Measurements from ENCODE around the gene SNRPA1.
A peak's percentile ranks its signal among the peaks of the same experiment; 100 is the strongest.

Gene SNRPA1

DNA sequence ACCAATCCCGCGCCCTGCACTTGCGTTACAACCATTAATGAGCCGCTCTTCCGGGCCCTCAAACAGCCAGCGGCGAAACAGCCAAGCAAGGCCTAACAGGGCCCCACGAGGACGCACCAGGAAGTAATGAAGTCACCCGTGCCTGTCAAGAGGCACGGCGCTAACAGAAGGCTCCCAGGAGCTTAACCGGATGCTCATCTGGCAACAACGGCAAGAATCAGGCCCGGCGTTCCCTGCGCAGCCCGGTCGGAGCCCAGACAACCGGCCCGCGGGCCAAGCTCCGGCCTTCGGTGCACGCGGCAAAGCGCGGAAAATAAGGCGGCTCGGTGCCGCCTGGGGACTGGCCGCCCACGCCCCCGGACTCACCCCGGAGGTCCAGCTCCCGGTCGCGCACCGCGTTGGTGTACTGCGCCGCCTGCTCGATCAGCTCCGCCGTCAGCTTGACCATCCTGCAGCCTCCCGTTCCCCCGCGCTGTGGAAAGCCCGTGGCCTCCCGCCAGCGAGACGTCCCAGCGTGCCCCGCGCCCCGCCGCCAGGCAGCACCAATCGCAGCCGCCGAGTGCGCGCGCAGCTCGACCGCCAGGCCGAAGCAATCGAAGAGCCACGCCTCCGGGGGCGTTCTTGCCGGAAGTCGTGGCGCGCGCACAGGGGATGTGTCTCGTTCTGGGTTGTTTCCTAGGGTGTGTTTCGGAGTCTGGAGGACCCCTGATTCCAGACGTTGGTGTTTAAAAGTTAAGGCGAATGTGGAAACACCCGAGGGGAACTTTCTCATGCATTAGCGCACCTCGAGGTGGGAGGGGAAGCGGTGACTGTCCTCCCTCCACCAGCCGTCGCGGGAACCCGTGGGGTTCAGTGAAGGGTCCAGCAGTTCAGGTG, at the start of gene SNRPA1:
Gene SNRPA1 (minus strand): TSS at position 518 of the 876 bp plus-strand sequence. CDS start 70 bp downstream, at position 448.
- peak; percentile 95 for DNase-seq (ENCODE audit: low read depth, low spot score)

GRCh38 chr15:101342056-101342455, 47.0 kb upstream of the SNRPA1 start:
- DNase-seq (ENCODE audit: low read depth, low spot score): no peak

DNA sequence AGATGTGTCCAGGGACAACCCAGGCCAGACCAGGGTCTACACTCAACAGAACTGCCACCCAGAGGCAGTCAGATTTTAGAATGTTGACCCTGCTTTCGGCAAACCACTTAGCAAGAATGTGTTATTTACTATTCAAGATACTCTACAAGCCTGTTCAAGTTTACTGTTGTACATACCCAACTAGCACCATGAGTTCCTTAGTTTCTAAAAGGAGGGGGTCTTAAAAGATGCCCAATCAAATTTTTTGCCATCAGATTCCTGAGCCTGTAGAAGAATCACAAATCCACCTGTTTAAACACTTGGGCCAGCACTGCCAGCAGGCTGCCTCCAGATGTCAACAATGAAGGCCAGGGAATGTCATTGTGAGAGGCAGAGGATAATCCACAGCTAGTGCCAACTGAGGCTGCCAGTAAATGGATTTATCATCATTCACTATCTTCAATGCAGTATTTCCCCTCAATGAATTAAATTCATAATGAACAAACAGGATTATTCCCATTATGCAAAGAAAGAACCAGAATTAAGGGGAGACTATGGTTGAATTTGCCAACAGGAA, 43.5 kb upstream of the SNRPA1 start:
- DNase-seq (ENCODE audit: low read depth, low spot score): no peak

DNA sequence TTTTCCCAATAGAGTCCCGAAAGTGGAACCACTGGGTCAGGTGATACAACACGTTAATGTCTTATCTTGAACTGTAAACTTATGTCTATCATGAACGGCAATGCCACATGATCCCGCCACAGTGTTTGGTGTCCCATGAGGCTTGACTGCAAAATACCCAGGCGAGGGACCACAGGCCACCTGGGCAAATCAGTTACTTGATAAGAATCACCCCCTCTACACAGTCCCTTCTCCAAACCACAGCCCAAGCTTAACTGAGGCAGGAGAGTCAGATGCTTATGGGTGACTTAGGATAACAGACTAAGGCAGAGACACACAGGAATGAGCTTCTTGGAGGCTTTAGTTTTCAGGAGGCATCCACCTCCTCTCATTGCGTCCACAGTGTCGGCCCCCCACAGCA, 42.9 kb upstream of the SNRPA1 start:
- DNase-seq (ENCODE audit: low read depth, low spot score): no peak

- DNase-seq (ENCODE audit: low read depth, low spot score): peak; percentile 25
Measured at GRCh38 chr15:101333907-101334789, 39.1 kb upstream of the SNRPA1 start.

GRCh38 chr15:101332061-101332467, 37.0 kb upstream of the SNRPA1 start:
- no peak for DNase-seq (ENCODE audit: low read depth, low spot score)

GRCh38 chr15:101329867-101330380, 34.9 kb upstream of the SNRPA1 start:
- no peak for DNase-seq (ENCODE audit: low read depth, low spot score)

- no peak for DNase-seq (ENCODE audit: low read depth, low spot score)
Measured at GRCh38 chr15:101329309-101329863, 34.3 kb upstream of the SNRPA1 start.

- no peak for DNase-seq (ENCODE audit: low read depth, low spot score)
Measured at GRCh38 chr15:101328001-101328400, 33.0 kb upstream of the SNRPA1 start.

GRCh38 chr15:101327147-101327740, 32.2 kb upstream of the SNRPA1 start:
- no peak for DNase-seq (ENCODE audit: low read depth, low spot score)

GRCh38 chr15:101326462-101327146, 31.6 kb upstream of the SNRPA1 start:
- no peak for DNase-seq (ENCODE audit: low read depth, low spot score)

DNA sequence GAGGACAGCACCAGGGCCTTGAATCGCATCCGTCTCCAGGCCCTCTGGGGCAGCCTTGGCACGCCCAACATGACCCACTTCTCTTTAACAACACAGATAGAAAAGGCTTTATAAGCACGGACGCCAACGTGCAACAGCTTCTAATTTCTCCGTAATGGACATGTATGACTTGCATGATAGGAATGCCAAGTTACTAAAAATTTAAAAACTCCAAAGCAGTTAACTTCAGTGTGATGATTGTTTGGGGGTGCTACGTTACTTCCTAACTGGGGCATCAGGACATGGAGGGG, 30.9 kb upstream of the SNRPA1 start:
- DNase-seq (ENCODE audit: low read depth, low spot score): no peak

DNA sequence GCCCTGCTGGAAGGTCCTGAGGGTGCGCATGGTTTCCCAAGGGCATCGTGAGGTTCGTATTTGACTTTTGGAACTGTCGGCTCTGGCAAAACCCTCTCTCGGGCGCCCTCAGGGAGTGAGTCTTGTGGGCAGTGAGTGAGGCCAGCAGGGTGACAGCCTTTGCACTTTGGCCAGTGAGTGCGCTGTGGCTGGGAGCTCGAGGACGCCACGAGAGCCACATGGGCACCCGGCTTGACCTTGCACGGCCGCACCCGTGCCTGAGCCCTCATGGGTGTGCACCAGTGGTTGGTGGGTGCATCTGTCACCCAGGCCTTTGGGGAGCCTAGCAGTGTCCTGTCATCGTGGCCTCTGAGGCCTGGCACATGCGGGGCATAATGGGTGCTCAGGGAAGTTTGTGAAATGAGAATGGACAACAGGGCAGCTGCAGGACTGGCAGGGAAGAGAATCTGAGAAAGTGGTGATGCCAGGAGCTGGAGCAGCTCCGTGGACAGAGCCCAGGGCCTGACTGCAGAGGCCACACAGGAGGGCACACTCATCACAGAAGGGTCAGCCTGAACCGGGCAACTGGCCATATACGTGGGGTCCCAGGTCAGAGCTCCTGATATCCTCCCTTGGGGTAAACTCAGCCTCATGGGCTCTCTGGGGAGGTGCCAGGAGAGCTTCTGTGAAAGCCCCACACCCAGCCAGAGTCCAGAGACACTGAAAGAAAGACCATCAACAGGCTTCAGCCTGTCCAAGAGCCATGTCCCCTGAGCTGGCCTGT, 30.4 kb upstream of the SNRPA1 start:
- DNase-seq (ENCODE audit: low read depth, low spot score): no peak

DNA sequence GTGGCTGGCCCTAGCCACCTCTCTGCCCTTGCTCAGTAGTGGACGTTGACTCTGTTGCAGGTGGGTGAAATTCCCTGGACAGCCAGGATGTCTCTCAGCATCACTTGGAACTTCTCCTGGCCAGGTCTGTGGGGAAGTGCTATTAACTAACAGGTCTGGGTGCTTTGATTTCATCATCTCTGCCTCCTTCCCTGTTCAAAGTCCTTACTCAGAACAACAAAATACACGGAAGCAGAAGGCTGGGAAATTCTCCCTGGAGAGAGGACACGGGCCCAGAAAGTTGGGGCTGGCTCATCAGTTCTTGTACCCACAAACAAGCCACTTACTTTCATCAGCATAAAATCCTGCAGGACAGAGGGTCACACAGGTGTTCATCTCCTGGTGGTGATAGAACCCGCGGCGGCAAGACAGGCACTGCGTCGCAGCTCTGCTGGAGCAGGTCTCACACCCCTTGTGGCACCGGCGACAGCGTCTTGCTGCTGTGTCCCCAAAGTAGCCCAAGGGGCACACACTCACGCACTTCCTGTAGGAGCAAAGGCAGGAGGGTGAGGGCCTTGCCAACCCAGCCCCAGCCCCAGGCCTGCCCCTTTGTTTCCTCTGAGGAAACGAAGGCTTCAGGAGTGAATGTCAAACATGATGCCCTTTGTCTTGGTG, 29.6 kb upstream of the SNRPA1 start:
- no peak for DNase-seq (ENCODE audit: low read depth, low spot score)

GRCh38 chr15:101323793-101324523, 28.9 kb upstream of the SNRPA1 start:
- no peak for DNase-seq (ENCODE audit: low read depth, low spot score)

- DNase-seq (ENCODE audit: low read depth, low spot score): no peak
Measured at GRCh38 chr15:101322854-101323477, 27.9 kb upstream of the SNRPA1 start.

GRCh38 chr15:101322016-101322695, 27.1 kb upstream of the SNRPA1 start:
- no peak for DNase-seq (ENCODE audit: low read depth, low spot score)

All from ELF-1 (cell line).